Hematopoietic multipotent progenitor cell treated with erythropoietin and hydrocortisone succinate and interleukin-3 and kit ligand, for 6 days (in vitro differentiated cells): ENCODE data around the gene PHF13.
"Not testable (repeated sequence)": the region's sequence is repeated elsewhere in the genome, so short reads cannot be mapped to it uniquely, and the experiment has no call there.

Source experiments
- DNase-seq: peaks from one replicate; pipeline ENCODE4 v3.0.0-alpha.2; 2015

Gene PHF13

GRCh38 chr1:6631058-6631457 lies 17.5 kb downstream of the PHF13 start:
- no peak for DNase-seq

GRCh38 chr1:6632588-6633514 lies 19.3 kb downstream of the PHF13 start:
- no peak for DNase-seq

- DNase-seq: peak; percentile 72
Observed at GRCh38 chr1:6634371-6635052, 21.0 kb downstream of the PHF13 start.

GRCh38 chr1:6635161-6635909 lies 21.8 kb downstream of the PHF13 start:
- DNase-seq: no peak

- no peak for DNase-seq
Observed at GRCh38 chr1:6635910-6636760, 22.6 kb downstream of the PHF13 start.

GRCh38 chr1:6636778-6637177 lies 23.2 kb downstream of the PHF13 start:
- DNase-seq: not testable (repeated sequence)

- no peak for DNase-seq
Observed at GRCh38 chr1:6637770-6638169, 24.2 kb downstream of the PHF13 start.

- no peak for DNase-seq
Observed at GRCh38 chr1:6638226-6638625, 24.7 kb downstream of the PHF13 start.

GRCh38 chr1:6640867-6641266 lies 27.3 kb downstream of the PHF13 start:
- DNase-seq: not testable (repeated sequence)

- no peak for DNase-seq
Observed at GRCh38 chr1:6645018-6645417, 31.5 kb downstream of the PHF13 start.

GRCh38 chr1:6646499-6647148 lies 33.1 kb downstream of the PHF13 start:
- peak; percentile 81 for DNase-seq

GRCh38 chr1:6648556-6648955 lies 35.0 kb downstream of the PHF13 start:
- DNase-seq: no peak

GRCh38 chr1:6651909-6652308 lies 38.4 kb downstream of the PHF13 start:
- no peak for DNase-seq

- peak; percentile 66 for DNase-seq
Observed at GRCh38 chr1:6652986-6653385, 39.5 kb downstream of the PHF13 start.

- no peak for DNase-seq
Observed at GRCh38 chr1:6653436-6654290, 40.1 kb downstream of the PHF13 start.

GRCh38 chr1:6657138-6657537 lies 43.6 kb downstream of the PHF13 start:
- no peak for DNase-seq

- DNase-seq: no peak
Observed at GRCh38 chr1:6658359-6659060, 45.0 kb downstream of the PHF13 start.

- DNase-seq: no peak
Observed at GRCh38 chr1:6660415-6661049, 47.0 kb downstream of the PHF13 start.

GRCh38 chr1:6662468-6662867 lies 48.9 kb downstream of the PHF13 start:
- DNase-seq: not testable (repeated sequence)

- DNase-seq: peak; percentile 77
Observed at GRCh38 chr1:6666696-6667095, 53.2 kb downstream of the PHF13 start.
